Measurements from ENCODE around the gene AGBL4. TPM values are rescaled to one million over a fixed set of nuclear protein-coding genes. Genes with fewer than 3 reads are reported as not detected.

Gene AGBL4
- total and polyA plus RNA-seq, 9 of the 15 experiments (the other 6 are each of a cell fraction or from before 2014, with no cell fraction given), result 0.11 TPM; not detected in 7

DNA sequence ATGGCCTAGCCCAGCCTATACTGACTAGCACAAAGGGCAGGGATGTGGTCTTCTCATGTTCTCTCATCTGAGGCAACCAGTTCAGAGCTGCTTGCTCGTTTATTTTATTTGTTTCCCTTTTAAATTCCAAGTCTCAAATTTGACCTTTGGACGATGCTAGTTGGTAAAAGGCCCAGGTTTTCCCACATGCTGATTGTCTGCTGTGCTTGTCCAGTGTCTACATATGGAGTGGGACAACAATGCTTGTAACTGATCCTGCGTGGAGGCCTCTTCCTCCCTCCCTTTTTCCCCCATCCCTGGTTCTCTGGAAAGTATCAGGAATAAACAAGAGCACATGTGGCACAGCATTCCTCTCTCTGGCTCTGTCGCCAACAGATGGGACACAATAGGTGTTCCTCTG is 1213.0 kb downstream of the AGBL4 start:
- Histone ChIP-seq H3K27me3 (ENCODE audit: control insufficient read depth in 2 of 2, insufficient read depth in 2 of 2, low read length in 2 of 2) (no peaks in the 10 kb centered on the region), H3K79me2 (ENCODE audit: control insufficient read depth, insufficient read depth, low read length) (no peaks in the 10 kb centered on the region), H2AFZ (ENCODE audit: low read depth, low read length) (no peak overlapping the region), H3K36me3 (ENCODE audit: control insufficient read depth, insufficient read depth, low read length) (no peaks in the 10 kb centered on the region), H3K27ac (ENCODE audit: extremely low read depth, low read depth, low read length) (no peak overlapping the region), H3K4me3 (no peak overlapping the region), H3K4me2 (ENCODE audit: insufficient read depth, low read length) (no peak overlapping the region), H3K4me1 (replicated peaks in 1 of 2; ENCODE audit: control insufficient read depth in 2 of 2, insufficient read depth in 2 of 2, low read length in 2 of 2) (no peaks in the 10 kb centered on the region), H3K9ac (ENCODE audit: insufficient read depth in 1 of 2, low read depth in 2 of 2, low read length in 2 of 2) (no peak overlapping the region), H3K9me3 (replicated peaks; ENCODE audit: control insufficient read depth, insufficient read depth, low read depth, low read length) (no peaks in the 10 kb centered on the region), H3K9me1 (ENCODE audit: control insufficient read depth, insufficient read depth, low read length) (no peaks in the 10 kb centered on the region), H4K20me1 (replicated peaks; ENCODE audit: control insufficient read depth, insufficient read depth, low read length) (no peaks in the 10 kb centered on the region)
- ChIA-PET CTCF (ENCODE audit: low intra/inter-chr PET ratio) (no interaction called here), POLR2A (no interaction called here)
- no peak for TF ChIP-seq GATA2 (CRISPR knock-in tag; IDR thresholded peaks at IDR 0.05)
- no peak for TF ChIP-seq HINFP (tag; conservative IDR thresholded peaks at IDR 0.05; ENCODE audit: low read depth)
- no peak for TF ChIP-seq ESRRB (CRISPR knock-in tag; IDR thresholded peaks at IDR 0.05; ENCODE audit: borderline replicate concordance)
- no peak for TF ChIP-seq DMBX1 (CRISPR knock-in tag; IDR thresholded peaks at IDR 0.05; ENCODE audit: borderline replicate concordance)
- no peak for TF ChIP-seq E2F8 (IDR thresholded peaks at IDR 0.05; ENCODE audit: low read depth, partially characterized antibody)
- TF ChIP-seq CHCHD3 (CRISPR knock-in tag; IDR thresholded peaks at IDR 0.05), result no peak
- TF ChIP-seq SRSF7 (optimal IDR thresholded peaks at IDR 0.05; ENCODE audit: low read depth, low read length), result no peak
- TF ChIP-seq ZNF41 (CRISPR knock-in tag; conservative IDR thresholded peaks at IDR 0.05), result no peak
- no peak for TF ChIP-seq GTF2A2 (tag; IDR thresholded peaks at IDR 0.05)
- no peak for TF ChIP-seq XRCC3 (IDR thresholded peaks at IDR 0.05)
- TF ChIP-seq TBL1XR1 (IDR thresholded peaks at IDR 0.05; ENCODE audit: low read length in 2 of 2), result no peak
- TF ChIP-seq, protein P1, sequence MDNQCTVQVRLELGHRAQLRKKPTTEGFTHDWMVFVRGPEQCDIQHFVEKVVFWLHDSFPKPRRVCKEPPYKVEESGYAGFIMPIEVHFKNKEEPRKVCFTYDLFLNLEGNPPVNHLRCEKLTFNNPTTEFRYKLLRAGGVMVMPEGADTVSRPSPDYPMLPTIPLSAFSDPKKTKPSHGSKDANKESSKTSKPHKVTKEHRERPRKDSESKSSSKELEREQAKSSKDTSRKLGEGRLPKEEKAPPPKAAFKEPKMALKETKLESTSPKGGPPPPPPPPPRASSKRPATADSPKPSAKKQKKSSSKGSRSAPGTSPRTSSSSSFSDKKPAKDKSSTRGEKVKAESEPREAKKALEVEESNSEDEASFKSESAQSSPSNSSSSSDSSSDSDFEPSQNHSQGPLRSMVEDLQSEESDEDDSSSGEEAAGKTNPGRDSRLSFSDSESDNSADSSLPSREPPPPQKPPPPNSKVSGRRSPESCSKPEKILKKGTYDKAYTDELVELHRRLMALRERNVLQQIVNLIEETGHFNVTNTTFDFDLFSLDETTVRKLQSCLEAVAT (IDR thresholded peaks at IDR 0.05), result no peak
- intact Hi-C loops (cut with micrococcal nuclease), result no loop called here
- ATAC-seq (no peak), DNase-seq (ENCODE audit: extremely low read depth in 1 of 4, low spot score in 3 of 4) (no peak), FAIRE-seq (no peak)
- in situ Hi-C loops (cut with MboI), result no loop called here
- BruUV-seq (replicated peaks), result no TSS peak
- WGBS (ENCODE audit: insufficient coverage, low coverage, missing lambda C conversion rate), result 0% methylated on average over 4 of the region's 4 CpGs
